Activated CD4-positive, alpha-beta T cell treated with anti-CD3 and anti-CD28 coated beads, Interleukin-2, amount 10 ng/mL, durations not matched to agents 7 days and 5 days (primary cell): ENCODE data around the gene QSER1. TPM values are rescaled to one million over a fixed set of nuclear protein-coding genes. Genes with fewer than 3 reads are reported as not detected.
A peak's percentile ranks its signal among the peaks of the same experiment; 100 is the strongest.

Source experiments
- CTCF ChIA-PET: fragments of 350-600 bp; sonication (Branson Sonifier 250); formaldehyde crosslinking; loops from one replicate; lab custom pipeline; 2021; ENCODE audit warnings: antibody characterized with exemption; lab: Charles Lee
- POLR2A ChIA-PET: fragments of 350-600 bp; sonication (Branson Sonifier 250); formaldehyde crosslinking; loops from one replicate; lab custom pipeline; 2021; ENCODE audit warnings: antibody characterized with exemption; lab: Charles Lee
- DNase-seq: peaks from one replicate; pipeline ENCODE4 v3.0.0-alpha.2; 2020
- H3K27ac Mint-ChIP-seq: one replicate; pipeline ENCODE4 v1.8.0; 2021; ENCODE audit warnings: mild to moderate bottlenecking, moderate library complexity, mixed read lengths
- H3K27me3 Mint-ChIP-seq: one replicate; pipeline ENCODE4 v1.8.0; 2021; ENCODE audit warnings: mixed read lengths
- H3K36me3 Mint-ChIP-seq: one replicate; pipeline ENCODE4 v1.8.0; 2021; ENCODE audit warnings: low read depth, mixed read lengths
- H3K4me1 Mint-ChIP-seq: one replicate; pipeline ENCODE4 v1.8.0; 2021; ENCODE audit warnings: mixed read lengths
- H3K4me3 Mint-ChIP-seq: one replicate; pipeline ENCODE4 v1.8.0; 2021; ENCODE audit warnings: mild to moderate bottlenecking, moderate library complexity, mixed read lengths
- H3K9me3 Mint-ChIP-seq: one replicate; pipeline ENCODE4 v1.8.0; 2021; ENCODE audit warnings: mixed read lengths
- total RNA-seq, 2 experiments: library from RNA; stranded (reverse); gene quantifications; one replicate each; pipeline ENCODE4 v1.2.3, GENCODE V29; 2021

QSER1 gene
- total RNA-seq, 2 experiments from 2014 or later = 12.3 to 18.0 TPM

GRCh38 chr11:32991427-32991826 is 98.8 kb downstream of the QSER1 start:
- ChIA-PET POLR2A (no interaction called here), CTCF (interaction anchor here (0.6 kb wide), 1 partner anchor 31 kb away, joined by 3 read pairs; no protein-coding TSS in a partner anchor)
- H3K36me3 Mint-ChIP-seq = no peaks in the 10 kb centered on the region
- no peaks in the 10 kb centered on the region for H3K4me1 Mint-ChIP-seq
- peaks cover 17% of the 10 kb centered on the region for H3K9me3 Mint-ChIP-seq
- H3K27ac Mint-ChIP-seq = no peak overlapping the region
- H3K27me3 Mint-ChIP-seq = peaks cover 33% of the 10 kb centered on the region
- DNase-seq = no peak
- no peak overlapping the region for H3K4me3 Mint-ChIP-seq

GRCh38 chr11:32991898-32992297 is 99.3 kb downstream of the QSER1 start:
- no peaks in the 10 kb centered on the region for H3K4me1 Mint-ChIP-seq
- H3K4me3 Mint-ChIP-seq = no peak overlapping the region
- CTCF ChIA-PET = no interaction called here
- POLR2A ChIA-PET = no interaction called here
- H3K36me3 Mint-ChIP-seq = no peaks in the 10 kb centered on the region
- H3K9me3 Mint-ChIP-seq = peaks cover 17% of the 10 kb centered on the region
- H3K27me3 Mint-ChIP-seq = peaks cover 37% of the 10 kb centered on the region
- H3K27ac Mint-ChIP-seq = no peak overlapping the region
- no peak for DNase-seq

DNA sequence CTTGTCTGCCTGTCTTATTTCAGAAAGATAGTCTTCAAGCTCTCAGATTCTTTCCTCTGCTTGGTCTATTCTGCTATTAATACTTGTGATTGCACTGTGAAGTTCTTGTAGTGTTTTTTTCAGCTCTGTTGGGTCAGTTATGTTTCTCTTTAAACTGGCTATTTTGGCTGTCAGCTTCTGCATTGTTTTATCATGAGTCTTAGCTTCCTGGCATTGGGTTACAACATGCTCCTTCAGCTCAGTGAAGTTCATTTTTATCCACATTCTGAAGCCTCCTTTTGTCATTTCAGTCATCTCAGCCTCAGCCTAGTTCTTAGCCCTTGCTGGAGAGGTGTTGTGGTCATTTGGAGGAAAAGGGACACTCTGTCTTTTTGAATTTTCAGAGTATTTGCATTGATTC is 107.6 kb downstream of the QSER1 start:
- no peak for DNase-seq
- CTCF ChIA-PET = interaction anchor here (1.2 kb wide), 1 partner anchor 31 kb away, joined by 3 read pairs; no protein-coding TSS in a partner anchor
- Mint-ChIP-seq H3K4me3 (no peak overlapping the region), H3K4me1 (peaks cover 11% of the 10 kb centered on the region), H3K36me3 (peaks cover 3% of the 10 kb centered on the region), H3K27ac (no peak overlapping the region), H3K9me3 (peaks cover 7% of the 10 kb centered on the region), H3K27me3 (peaks cover 60% of the 10 kb centered on the region)
- POLR2A ChIA-PET = no interaction called here

GRCh38 chr11:33001281-33001680 is 108.7 kb downstream of the QSER1 start:
- no peak overlapping the region for H3K27ac Mint-ChIP-seq
- H3K4me1 Mint-ChIP-seq = peaks cover 22% of the 10 kb centered on the region
- POLR2A ChIA-PET = no interaction called here
- peaks cover 6% of the 10 kb centered on the region for H3K36me3 Mint-ChIP-seq
- H3K9me3 Mint-ChIP-seq = peaks cover 5% of the 10 kb centered on the region
- H3K4me3 Mint-ChIP-seq = no peak overlapping the region
- CTCF ChIA-PET = interaction anchor here (0.9 to 1.2 kb wide), 2 partner anchors 9 to 32 kb away, joined by 3 read pairs; no protein-coding TSS in a partner anchor
- no peak for DNase-seq
- H3K27me3 Mint-ChIP-seq = peaks cover 57% of the 10 kb centered on the region

DNA sequence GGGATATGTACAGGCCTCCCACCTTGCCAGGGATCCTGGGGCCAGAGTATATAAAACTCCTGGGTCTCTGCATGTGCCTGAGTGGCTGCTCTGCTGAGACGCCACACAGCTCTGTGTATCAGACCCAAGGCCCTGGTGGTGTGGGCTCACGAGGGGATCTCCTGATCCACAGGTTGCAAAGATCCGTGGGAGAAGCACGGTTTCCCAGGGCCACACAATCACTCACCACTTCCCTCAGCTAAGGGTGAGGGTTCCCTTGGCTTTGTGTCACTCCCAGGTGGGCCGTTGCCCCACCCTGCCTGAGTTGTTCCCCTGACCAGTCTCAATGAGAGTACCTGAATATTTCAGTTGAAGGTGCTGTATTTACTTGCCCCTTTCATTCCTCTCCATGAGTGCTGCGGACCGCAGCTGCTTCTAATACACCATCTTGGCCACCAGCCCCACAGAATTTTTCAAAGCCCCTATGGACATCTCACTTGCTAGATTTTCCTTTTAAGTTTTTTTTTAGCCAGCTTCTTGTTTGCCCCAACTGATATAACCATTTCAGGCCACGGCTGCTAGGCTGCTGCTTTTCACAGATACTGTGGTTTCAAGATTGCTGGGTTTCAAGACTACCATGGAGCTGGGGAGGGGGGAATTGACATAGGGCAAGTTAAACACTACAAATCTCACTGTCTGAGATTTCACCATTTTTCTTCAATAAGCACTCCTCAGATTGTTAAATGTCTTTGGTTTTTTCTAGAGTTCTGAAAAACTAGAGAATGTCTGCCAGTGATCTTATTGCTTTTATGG is 109.3 kb downstream of the QSER1 start:
- Mint-ChIP-seq H3K4me3 (no peak overlapping the region), H3K9me3 (peaks cover 5% of the 10 kb centered on the region), H3K4me1 (peaks cover 26% of the 10 kb centered on the region), H3K36me3 (peaks cover 10% of the 10 kb centered on the region), H3K27me3 (peaks cover 55% of the 10 kb centered on the region), H3K27ac (peak overlapping the region; percentile 25)
- no peak for DNase-seq
- POLR2A ChIA-PET = no interaction called here
- CTCF ChIA-PET = interaction anchor here (0.9 kb wide), 1 partner anchor 14 kb away, joined by 3 read pairs; the partner anchor contains the start of gene DEPDC7

DNA sequence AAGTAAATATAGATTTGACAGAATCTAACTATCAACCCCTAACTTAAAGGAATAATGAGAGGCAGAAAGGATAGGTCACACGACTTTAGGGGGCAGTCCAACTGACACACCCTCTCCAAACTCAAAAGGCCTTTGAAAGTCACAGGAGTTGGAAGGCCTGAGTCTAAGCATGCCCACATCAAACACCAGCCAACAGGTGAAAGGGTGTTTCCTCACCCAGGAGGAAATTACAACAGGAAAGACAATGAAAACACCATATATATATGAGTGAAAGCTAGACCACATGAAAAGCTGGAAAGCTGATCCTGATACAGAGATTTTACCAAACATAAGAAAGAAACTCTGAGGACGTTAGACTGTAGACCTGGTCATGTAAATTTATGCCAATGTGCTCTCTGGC is 112.6 kb downstream of the QSER1 start:
- CTCF ChIA-PET = no interaction called here

DNA sequence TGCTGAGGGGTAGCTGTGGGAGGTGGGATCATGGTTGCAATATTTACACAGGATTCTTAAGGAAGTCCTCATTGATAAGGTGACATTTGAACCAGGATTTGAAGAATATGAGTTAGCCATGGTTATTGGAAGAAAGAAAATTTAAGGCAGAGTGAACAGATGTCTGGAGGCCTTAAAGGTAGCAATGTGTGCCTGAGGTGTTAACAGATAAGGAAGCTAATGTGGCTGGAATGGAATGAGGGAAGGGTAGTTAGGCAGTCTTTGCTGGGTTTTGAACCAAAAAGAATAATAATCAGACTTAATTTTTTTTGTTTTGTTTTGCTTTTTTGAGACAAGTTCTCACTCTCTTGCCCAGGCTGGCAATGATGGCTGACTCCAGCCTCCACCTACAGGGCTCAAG is 113.4 kb downstream of the QSER1 start:
- ChIA-PET POLR2A (no interaction called here), CTCF (no interaction called here)
- peaks cover 34% of the 10 kb centered on the region for H3K4me1 Mint-ChIP-seq
- peaks cover 10% of the 10 kb centered on the region for H3K36me3 Mint-ChIP-seq
- no peak for DNase-seq
- H3K27ac Mint-ChIP-seq = no peak overlapping the region
- no peaks in the 10 kb centered on the region for H3K9me3 Mint-ChIP-seq
- H3K4me3 Mint-ChIP-seq = no peak overlapping the region
- H3K27me3 Mint-ChIP-seq = peaks cover 50% of the 10 kb centered on the region

More for the DNA sequence above, 112.6 kb downstream of the QSER1 start:
- H3K9me3 Mint-ChIP-seq = no peaks in the 10 kb centered on the region
- DNase-seq = peak; percentile 40
- peaks cover 48% of the 10 kb centered on the region for H3K27me3 Mint-ChIP-seq
- H3K27ac Mint-ChIP-seq = no peak overlapping the region
- H3K36me3 Mint-ChIP-seq = peaks cover 10% of the 10 kb centered on the region
- POLR2A ChIA-PET = no interaction called here
- H3K4me1 Mint-ChIP-seq = peaks cover 28% of the 10 kb centered on the region
- H3K4me3 Mint-ChIP-seq = no peak overlapping the region

GRCh38 chr11:33013755-33014154 is 121.1 kb downstream of the QSER1 start:
- no peak overlapping the region for H3K27ac Mint-ChIP-seq
- CTCF ChIA-PET = interaction anchor here (1.2 to 1.5 kb wide), 2 partner anchors 11 to 17 kb away, joined by 3 to 4 read pairs; no protein-coding TSS in a partner anchor
- POLR2A ChIA-PET = no interaction called here
- peaks cover 8% of the 10 kb centered on the region for H3K36me3 Mint-ChIP-seq
- peaks cover 57% of the 10 kb centered on the region for H3K27me3 Mint-ChIP-seq
- H3K4me3 Mint-ChIP-seq = no peak overlapping the region
- no peak for DNase-seq
- peaks cover 36% of the 10 kb centered on the region for H3K4me1 Mint-ChIP-seq
- H3K9me3 Mint-ChIP-seq = no peaks in the 10 kb centered on the region

- peaks cover 28% of the 10 kb centered on the region for H3K4me1 Mint-ChIP-seq
- peak within 1 kb of the TSS; percentile 78 for H3K4me3 Mint-ChIP-seq
- no peak within 1 kb of the TSS for H3K27ac Mint-ChIP-seq
- CTCF ChIA-PET = interaction anchor here (1.1 to 1.6 kb wide), 3 partner anchors 14 to 38 kb away, joined by 3 to 5 read pairs (median 3); partner anchors contain the start of gene TCP11L1
- peak; percentile 78 for DNase-seq
- peaks cover 4% of the 10 kb centered on the region for H3K36me3 Mint-ChIP-seq
- POLR2A ChIA-PET = no interaction called here
- no peaks in the 10 kb centered on the region for H3K9me3 Mint-ChIP-seq
- peaks cover 49% of the 10 kb centered on the region for H3K27me3 Mint-ChIP-seq
These were observed 123.3 kb downstream of the QSER1 start, which contains the start of gene DEPDC7 for GRCh38 chr11:33015621-33016551. DEPDC7 (plus strand) TSS chr11:33015878; CDS start chr11:33015956, 78 bp downstream.

DNA sequence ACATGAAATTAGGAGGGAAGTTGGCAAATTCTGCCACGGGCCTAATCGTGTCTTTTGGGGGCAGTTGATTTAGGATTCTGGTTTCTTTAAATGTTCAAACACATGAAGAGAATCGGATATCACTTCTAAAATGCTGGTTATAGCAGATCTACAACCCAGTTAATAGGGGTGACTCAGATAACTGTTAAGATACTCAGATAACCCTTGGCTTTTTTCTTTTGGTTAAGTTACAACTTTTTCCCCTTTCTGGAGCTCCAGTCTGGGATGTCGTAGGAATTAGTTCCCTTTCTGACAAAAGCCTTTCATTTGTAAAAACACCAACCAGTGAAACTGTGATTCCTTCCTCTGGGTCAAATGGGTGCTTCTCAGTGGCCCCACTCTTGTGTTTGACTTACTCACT is 124.0 kb downstream of the QSER1 start:
- ChIA-PET CTCF (interaction anchor here (1.1 to 1.6 kb wide), 2 partner anchors 15 to 23 kb away, joined by 3 to 5 read pairs; partner anchors contain the start of gene TCP11L1), POLR2A (no interaction called here)
- H3K4me1 Mint-ChIP-seq = peaks cover 22% of the 10 kb centered on the region
- peak overlapping the region; percentile 74 for H3K4me3 Mint-ChIP-seq
- peaks cover 4% of the 10 kb centered on the region for H3K36me3 Mint-ChIP-seq
- H3K27me3 Mint-ChIP-seq = peaks cover 49% of the 10 kb centered on the region
- H3K27ac Mint-ChIP-seq = no peak overlapping the region
- DNase-seq = no peak
- H3K9me3 Mint-ChIP-seq = no peaks in the 10 kb centered on the region

- Mint-ChIP-seq H3K9me3 (no peaks in the 10 kb centered on the region), H3K27ac (no peak overlapping the region), H3K36me3 (peaks cover 4% of the 10 kb centered on the region), H3K4me1 (peaks cover 20% of the 10 kb centered on the region), H3K4me3 (no peak overlapping the region), H3K27me3 (peaks cover 49% of the 10 kb centered on the region)
- ChIA-PET CTCF (interaction anchor here (0.8 kb wide), 1 partner anchor 9 kb away, joined by 3 read pairs; no protein-coding TSS in a partner anchor), POLR2A (no interaction called here)
- DNase-seq = no peak
These were observed 124.9 kb downstream of the QSER1 start for GRCh38 chr11:33017478-33017877.

- Mint-ChIP-seq H3K9me3 (no peaks in the 10 kb centered on the region), H3K4me1 (peaks cover 17% of the 10 kb centered on the region), H3K4me3 (no peak overlapping the region), H3K36me3 (peaks cover 4% of the 10 kb centered on the region), H3K27ac (no peak overlapping the region), H3K27me3 (peaks cover 49% of the 10 kb centered on the region)
- CTCF ChIA-PET = interaction anchor here (0.8 kb wide), 1 partner anchor 10 kb away, joined by 3 read pairs; no protein-coding TSS in a partner anchor
- POLR2A ChIA-PET = no interaction called here
- DNase-seq = no peak
These were observed 125.4 kb downstream of the QSER1 start for GRCh38 chr11:33017965-33018364.
